CD4-positive, alpha-beta T cell (primary cell): ENCODE results near the gene EDN1. TPM values are rescaled to one million over a fixed set of nuclear protein-coding genes. Genes with fewer than 3 reads are reported as not detected.

Source experiments
- ATAC-seq: fragments of 200-7000 bp; cut with Tn5 transposase; one replicate; pipeline ENCODE4 v1.10.0; 2022; ENCODE audit warnings: mild to moderate bottlenecking; ENCODE audit not compliant: poor library complexity
- CTCF ChIA-PET: fragments of 350-600 bp; sonication (Branson Sonifier 250); formaldehyde crosslinking; loops from one replicate; lab custom pipeline; 2021; ENCODE audit warnings: antibody characterized with exemption, inconsistent platforms; lab: Charles Lee
- POLR2A ChIA-PET: fragments of 350-600 bp; sonication (Branson Sonifier 250); formaldehyde crosslinking; loops from one replicate; lab custom pipeline; 2021; ENCODE audit warnings: antibody characterized with exemption, inconsistent platforms; lab: Charles Lee
- DNase-seq, 14 experiments: peaks; one replicate each; pipeline ENCODE4 v3.0.0-alpha.2; 2013 to 2020; ENCODE audit warnings: mixed read lengths in 2 of 14
- H3K27ac ChIP-seq, 2 donors: one replicate each; pipeline versions ENCODE4 v1.5.1 to v1.7.0; 2013; ENCODE audit warnings: low read length in 2 of 2, low read depth in 1 of 2, mild to moderate bottlenecking in 1 of 2
- H3K27me3 ChIP-seq, 2 experiments: 1 replicate in 1 of 2; 2 replicates in 1 of 2; pipeline versions ENCODE4 v1.6.1 to v1.7.0; 2013; ENCODE audit warnings: low read length in 2 of 2, control low read depth in 1 of 2, mild to moderate bottlenecking in 1 of 2, moderate library complexity in 1 of 2; ENCODE audit not compliant: insufficient read depth in 2 of 2, control insufficient read depth in 1 of 2
- H3K36me3 ChIP-seq: one replicate; pipeline ENCODE4 v1.6.1; 2013; ENCODE audit warnings: low read length, control low read depth; ENCODE audit not compliant: insufficient read depth
- H3K4me1 ChIP-seq: one replicate; pipeline ENCODE4 v1.6.1; 2013; ENCODE audit warnings: low read length, control low read depth; ENCODE audit not compliant: insufficient read depth
- H3K4me3 ChIP-seq: one replicate; pipeline ENCODE4 v1.5.1; 2013; ENCODE audit warnings: mild to moderate bottlenecking, low read length, moderate library complexity
- H3K9me3 ChIP-seq, 2 experiments: 1 replicate in 1 of 2; 2 replicates in 1 of 2; pipeline versions ENCODE4 v1.6.1 to v1.7.0; 2013; ENCODE audit warnings: low read length in 2 of 2, mild to moderate bottlenecking in 2 of 2, control low read depth in 1 of 2, moderate library complexity in 1 of 2; ENCODE audit not compliant: control insufficient read depth in 1 of 2, insufficient read depth in 1 of 2
- H3K27ac Mint-ChIP-seq: one replicate; pipeline ENCODE4 v1.8.0; 2020; ENCODE audit warnings: mixed read lengths
- H3K27me3 Mint-ChIP-seq: one replicate; pipeline ENCODE4 v1.8.0; 2021; ENCODE audit warnings: mixed read lengths
- H3K36me3 Mint-ChIP-seq: one replicate; pipeline ENCODE4 v1.8.0; 2021; ENCODE audit warnings: low read depth, mixed read lengths
- H3K4me1 Mint-ChIP-seq: one replicate; pipeline ENCODE4 v1.8.0; 2021; ENCODE audit warnings: low read depth, mixed read lengths
- H3K4me3 Mint-ChIP-seq: one replicate; pipeline ENCODE4 v1.8.0; 2020; ENCODE audit warnings: mild to moderate bottlenecking, mixed read lengths
- H3K9me3 Mint-ChIP-seq: one replicate; pipeline ENCODE4 v1.8.0; 2020; ENCODE audit warnings: mixed read lengths
- intact Hi-C, 2 experiments: fragments of 100-400 bp; cut with DNase I in 1 of 2; cut with micrococcal nuclease in 1 of 2; formaldehyde crosslinking; loops; one replicate each; pipeline versions ENCODE4 v1.15.1 to v1.9.0; 2023 to 2025; cut with DNase I, micrococcal nuclease
- total RNA-seq, 174 experiments: library from RNA in 2 of 174; stranded (reverse) in 2 of 174; gene quantifications; one replicate each; pipeline ENCODE4 v1.2.3 and lab custom pipeline; 2021 to 2026
- TF ChIP-seq, protein P1 (sequence below): fragments of 200-600 bp; IDR thresholded peaks from one replicate; pipeline ENCODE4 v1.8.0; 2022; ENCODE audit warnings: antibody characterized with exemption, mild to moderate bottlenecking

EDN1 gene
- total RNA-seq, 2 experiments from 2014 or later, result 0.80 to 1.1 TPM

DNA sequence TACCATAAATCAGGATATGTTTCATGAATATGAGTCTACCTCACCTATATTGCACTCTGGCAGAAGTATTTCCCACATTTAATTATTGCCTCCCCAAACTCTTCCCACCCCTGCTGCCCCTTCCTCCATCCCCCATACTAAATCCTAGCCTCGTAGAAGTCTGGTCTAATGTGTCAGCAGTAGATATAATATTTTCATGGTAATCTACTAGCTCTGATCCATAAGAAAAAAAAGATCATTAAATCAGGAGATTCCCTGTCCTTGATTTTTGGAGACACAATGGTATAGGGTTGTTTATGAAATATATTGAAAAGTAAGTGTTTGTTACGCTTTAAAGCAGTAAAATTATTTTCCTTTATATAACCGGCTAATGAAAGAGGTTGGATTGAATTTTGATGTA lies 6.4 kb downstream of the EDN1 start:
- Mint-ChIP-seq H3K4me3 (no peak overlapping the region), H3K27me3 (peaks cover 30% of the 10 kb centered on the region), H3K4me1 (peaks cover 3% of the 10 kb centered on the region), H3K36me3 (no peaks in the 10 kb centered on the region), H3K27ac (no peak overlapping the region), H3K9me3 (no peaks in the 10 kb centered on the region)
- DNase-seq (no peak), ATAC-seq (no peak)
- Histone ChIP-seq H3K4me3 (no peak overlapping the region), H3K27ac (no peak overlapping the region), H3K36me3 (no peaks in the 10 kb centered on the region), H3K27me3 (peaks cover 12 to 15% of the 10 kb centered on the region in 2 experiments), H3K9me3 (no peaks in the 10 kb centered on the region), H3K4me1 (no peaks in the 10 kb centered on the region)
- TF ChIP-seq, protein P1, sequence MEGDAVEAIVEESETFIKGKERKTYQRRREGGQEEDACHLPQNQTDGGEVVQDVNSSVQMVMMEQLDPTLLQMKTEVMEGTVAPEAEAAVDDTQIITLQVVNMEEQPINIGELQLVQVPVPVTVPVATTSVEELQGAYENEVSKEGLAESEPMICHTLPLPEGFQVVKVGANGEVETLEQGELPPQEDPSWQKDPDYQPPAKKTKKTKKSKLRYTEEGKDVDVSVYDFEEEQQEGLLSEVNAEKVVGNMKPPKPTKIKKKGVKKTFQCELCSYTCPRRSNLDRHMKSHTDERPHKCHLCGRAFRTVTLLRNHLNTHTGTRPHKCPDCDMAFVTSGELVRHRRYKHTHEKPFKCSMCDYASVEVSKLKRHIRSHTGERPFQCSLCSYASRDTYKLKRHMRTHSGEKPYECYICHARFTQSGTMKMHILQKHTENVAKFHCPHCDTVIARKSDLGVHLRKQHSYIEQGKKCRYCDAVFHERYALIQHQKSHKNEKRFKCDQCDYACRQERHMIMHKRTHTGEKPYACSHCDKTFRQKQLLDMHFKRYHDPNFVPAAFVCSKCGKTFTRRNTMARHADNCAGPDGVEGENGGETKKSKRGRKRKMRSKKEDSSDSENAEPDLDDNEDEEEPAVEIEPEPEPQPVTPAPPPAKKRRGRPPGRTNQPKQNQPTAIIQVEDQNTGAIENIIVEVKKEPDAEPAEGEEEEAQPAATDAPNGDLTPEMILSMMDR, result no peak
- intact Hi-C loops, result no loop called here
- ChIA-PET CTCF (no interaction called here), POLR2A (no interaction called here)

DNA sequence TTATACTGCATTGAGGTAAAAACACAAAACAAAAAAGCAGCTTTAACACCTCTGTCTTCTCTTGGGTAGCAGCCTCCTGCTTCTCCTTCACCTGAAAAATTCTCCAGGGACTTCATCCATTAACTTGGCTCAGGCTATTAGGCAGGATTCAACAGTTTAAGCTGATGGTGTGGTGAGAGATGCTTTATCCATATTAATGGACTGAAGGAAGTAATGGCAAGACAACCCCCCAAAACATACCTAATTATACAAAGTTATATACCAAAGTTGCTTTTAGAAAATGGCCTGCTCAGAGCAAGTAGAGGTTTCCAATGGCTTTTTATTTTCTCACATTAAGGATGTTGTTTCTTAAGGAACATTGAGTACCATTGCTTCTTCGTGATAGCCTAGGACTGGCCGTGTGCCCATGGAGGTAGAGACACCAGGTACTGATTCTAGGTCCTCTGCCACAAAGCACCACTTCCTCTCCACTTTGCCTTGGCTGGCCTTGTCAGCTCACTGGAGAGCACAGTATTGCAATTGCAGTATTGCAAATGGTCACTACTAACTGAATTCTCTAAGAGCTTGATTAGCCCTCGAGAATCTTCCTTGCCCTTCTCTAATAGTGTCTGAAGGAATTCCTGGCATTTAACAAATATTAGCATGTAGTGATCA lies 7.3 kb downstream of the EDN1 start:
- Mint-ChIP-seq H3K4me1 (no peaks in the 10 kb centered on the region), H3K27ac (no peak overlapping the region), H3K27me3 (peaks cover 27% of the 10 kb centered on the region), H3K9me3 (no peaks in the 10 kb centered on the region), H3K4me3 (no peak overlapping the region), H3K36me3 (no peaks in the 10 kb centered on the region)
- peaks cover 5 to 6% of the 10 kb centered on the region in 2 experiments for H3K27me3 ChIP-seq
- ATAC-seq (no peak), DNase-seq (no peak)
- no peaks in the 10 kb centered on the region for H3K9me3 ChIP-seq
- intact Hi-C loops, result no loop called here
- CTCF ChIA-PET, result no interaction called here
- H3K36me3 ChIP-seq, result no peaks in the 10 kb centered on the region
- no peak overlapping the region for H3K27ac ChIP-seq
- H3K4me1 ChIP-seq, result no peaks in the 10 kb centered on the region
- POLR2A ChIA-PET, result no interaction called here
- TF ChIP-seq, protein P1, result no peak
- H3K4me3 ChIP-seq, result no peak overlapping the region

DNA sequence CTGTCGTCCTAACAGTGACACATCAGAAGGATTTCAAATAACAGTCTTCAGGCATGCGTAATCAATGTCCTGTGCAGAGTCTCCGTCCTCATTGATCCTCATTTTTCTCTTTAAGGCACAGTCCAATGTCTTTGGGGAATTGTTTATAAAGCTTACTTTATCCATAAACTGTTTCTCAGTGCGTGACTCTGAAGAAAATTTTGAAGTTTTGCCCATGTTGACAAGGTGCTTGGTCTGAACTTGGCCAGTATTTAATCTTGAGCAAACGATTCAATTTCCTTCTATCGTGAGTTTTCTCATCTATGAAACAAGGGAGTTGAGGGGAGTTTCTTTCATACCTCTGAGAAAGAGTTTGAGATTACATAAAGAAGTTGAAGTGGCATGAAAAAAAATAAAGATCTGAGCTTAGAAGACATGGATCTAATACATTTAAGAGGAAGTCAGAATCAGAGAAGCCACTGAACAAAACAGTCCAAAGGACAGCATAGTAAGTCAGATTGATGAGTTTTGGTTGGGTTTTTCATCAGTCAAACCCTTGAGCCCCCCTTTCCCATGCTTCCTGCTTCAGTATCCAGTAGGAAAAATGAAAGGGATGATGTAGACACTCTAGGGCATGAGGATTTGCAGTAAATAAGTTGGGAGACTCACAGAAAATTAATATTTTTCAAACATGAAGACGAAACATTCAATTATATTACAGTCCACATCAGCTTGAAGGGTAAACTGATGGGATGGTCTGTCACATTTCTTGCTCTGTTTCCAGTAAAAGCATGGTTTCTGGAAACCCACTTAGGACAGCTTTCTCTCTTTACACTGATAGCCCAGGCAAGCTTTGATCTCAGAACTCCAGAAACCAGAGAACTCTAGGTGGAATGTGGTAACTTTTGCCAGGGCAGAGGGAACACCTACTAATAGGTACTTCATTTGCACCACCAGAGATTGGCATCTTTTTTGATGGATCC lies 8.1 kb downstream of the EDN1 start:
- no peak for ATAC-seq
- DNase-seq, result no peak
- Histone ChIP-seq H3K4me1 (no peaks in the 10 kb centered on the region), H3K9me3 (no peaks in the 10 kb centered on the region), H3K27me3 (no peaks in the 10 kb centered on the region), H3K36me3 (no peaks in the 10 kb centered on the region), H3K4me3 (no peak overlapping the region), H3K27ac (no peak overlapping the region)
- no peak overlapping the region for H3K4me3 Mint-ChIP-seq
- TF ChIP-seq, protein P1, result no peak
- H3K27ac Mint-ChIP-seq, result no peak overlapping the region
- POLR2A ChIA-PET, result no interaction called here
- no peaks in the 10 kb centered on the region for H3K9me3 Mint-ChIP-seq
- no peaks in the 10 kb centered on the region for H3K36me3 Mint-ChIP-seq
- CTCF ChIA-PET, result no interaction called here
- H3K27me3 Mint-ChIP-seq, result peaks cover 19% of the 10 kb centered on the region
- H3K4me1 Mint-ChIP-seq, result no peaks in the 10 kb centered on the region
- intact Hi-C loops, result no loop called here
